Neural cell (in vitro differentiated cells): ENCODE data around the gene CHML. TPM values are rescaled to one million over a fixed set of nuclear protein-coding genes. Genes with fewer than 3 reads are reported as not detected.

ENCODE experiments used
- H2AFZ ChIP-seq: fragments of 200-600, 300-800 bp; sonication (generic), shearing (Covaris generic); 2 replicates; pipeline ENCODE4 v1.6.0; 2014; ENCODE audit warnings: low read depth, mild to moderate bottlenecking, antibody characterized with exemption, low read length, moderate library complexity
- H3F3A ChIP-seq: fragments of 200-600 bp; shearing (Covaris generic); 2 replicates; pipeline ENCODE4 v1.6.1; 2016; ENCODE audit warnings: mild to moderate bottlenecking, moderate library complexity, mixed read lengths, antibody characterized with exemption, low read length; ENCODE audit not compliant: insufficient read depth, poor library complexity, severe bottlenecking
- H3K27ac ChIP-seq: fragments of 200-600, 300-800 bp; sonication (generic), shearing (Covaris generic); 2 replicates; pipeline ENCODE4 v1.5.1; 2014; ENCODE audit warnings: mild to moderate bottlenecking, low read length, moderate library complexity
- H3K27me3 ChIP-seq: fragments of 300-800, 200-600 bp; sonication (generic), shearing (Covaris generic); 2 replicates; pipeline ENCODE4 v1.6.0; 2014; ENCODE audit warnings: mild to moderate bottlenecking, low read depth, low read length, moderate library complexity; ENCODE audit not compliant: insufficient read depth
- H3K36me3 ChIP-seq: fragments of 300-800, 200-600 bp; sonication (generic), shearing (Covaris generic); 2 replicates; pipeline ENCODE4 v1.5.1; 2014; ENCODE audit warnings: mild to moderate bottlenecking, antibody characterized with exemption, low read length, moderate library complexity; ENCODE audit not compliant: insufficient read depth
- H3K4me2 ChIP-seq: fragments of 300-800, 200-600 bp; sonication (generic), shearing (Covaris generic); 2 replicates; pipeline ENCODE4 v1.6.0; 2014; ENCODE audit warnings: mild to moderate bottlenecking, low read length
- H3K4me3 ChIP-seq: fragments of 300-800, 200-600 bp; sonication (generic), shearing (Covaris generic); 2 replicates; pipeline ENCODE4 v1.5.1; 2014; ENCODE audit warnings: mild to moderate bottlenecking, low read length, moderate library complexity
- H3K79me2 ChIP-seq: fragments of 200-600 bp; shearing (Covaris generic); replicated peaks from 2 replicates; pipeline ENCODE4 v1.6.0; 2014; ENCODE audit warnings: mild to moderate bottlenecking, low read length, moderate library complexity; ENCODE audit not compliant: insufficient read depth
- H3K9ac ChIP-seq: fragments of 300-800, 200-600 bp; sonication (generic), shearing (Covaris generic); 2 replicates; pipeline ENCODE4 v1.6.1; 2016; ENCODE audit warnings: mild to moderate bottlenecking, low read length, mixed read lengths
- H3K9me2 ChIP-seq: fragments of 200-600 bp; shearing (Covaris generic); 2 replicates; pipeline ENCODE4 v1.6.1; 2016; ENCODE audit warnings: mild to moderate bottlenecking, low read length, mixed read lengths; ENCODE audit not compliant: insufficient read depth
- H3K9me3 ChIP-seq: fragments of 200-600, 300-800 bp; sonication (generic), shearing (Covaris generic); 2 replicates; pipeline ENCODE4 v1.6.1; 2016; ENCODE audit warnings: mild to moderate bottlenecking, mixed run types, low read length, moderate library complexity, mixed read lengths
- H4K20me1 ChIP-seq: fragments of 200-600 bp; shearing (Covaris generic); 2 replicates; pipeline ENCODE4 v1.6.1; 2016; ENCODE audit warnings: mild to moderate bottlenecking, mixed run types; ENCODE audit not compliant: insufficient read depth
- CTCF ChIP-seq: fragments of 450-650 bp; IDR thresholded peaks from 2 replicates; pipeline ENCODE4 v1.5.1; 2014; ENCODE audit warnings: antibody characterized with exemption, mild to moderate bottlenecking, moderate library complexity; ENCODE audit not compliant: poor library complexity, severe bottlenecking
- EP300 ChIP-seq: fragments of 450-650 bp; conservative IDR thresholded peaks from 2 replicates; pipeline ENCODE4 v1.6.1; 2014; ENCODE audit warnings: antibody characterized with exemption, mild to moderate bottlenecking, moderate library complexity; ENCODE audit not compliant: poor library complexity, severe bottlenecking
- EZH2 ChIP-seq: fragments of 200-600, 300-800 bp; shearing (Covaris generic), sonication (generic); IDR thresholded peaks from 2 replicates; pipeline ENCODE4 v1.6.1; 2014; ENCODE audit warnings: antibody characterized with exemption, low read length, borderline replicate concordance, mild to moderate bottlenecking; ENCODE audit not compliant: insufficient read depth, poor library complexity, severe bottlenecking
- POLR2AphosphoS5 ChIP-seq: IDR thresholded peaks from 2 replicates; pipeline ENCODE4 v1.6.1; 2012
- RAD21 ChIP-seq: fragments of 450-650 bp; conservative IDR thresholded peaks from 2 replicates; pipeline ENCODE4 v1.6.1; 2014; ENCODE audit warnings: antibody characterized with exemption, mild to moderate bottlenecking, moderate library complexity
- REST ChIP-seq: IDR thresholded peaks from 2 replicates; pipeline ENCODE4 v1.6.1; 2012; ENCODE audit warnings: borderline replicate concordance
- SMC3 ChIP-seq: fragments of 450-650 bp; conservative IDR thresholded peaks from 2 replicates; pipeline ENCODE4 v1.6.1; 2014; ENCODE audit warnings: antibody characterized with exemption, mild to moderate bottlenecking, moderate library complexity; ENCODE audit not compliant: poor library complexity
- TAF1 ChIP-seq: IDR thresholded peaks from 2 replicates; pipeline ENCODE4 v1.6.1; 2012; ENCODE audit warnings: low read depth
- polyA plus RNA-seq: library from polyadenylated mRNA; depleted of rRNA; stranded (reverse); fragments of >200 nt; gene quantifications from 2 replicates; pipeline ENCODE4 v1.2.3, GENCODE V29; 2014

The CHML gene
- polyA plus RNA-seq, 1 donor from 2014 or later, result 18.5 TPM

GRCh38 chr1:241677201-241677600, 37.0 kb upstream of the CHML start:
- Histone ChIP-seq H3K9ac (no peak overlapping the region), H3K4me3 (no peak overlapping the region), H3F3A (no peaks in the 10 kb centered on the region), H3K36me3 (no peaks in the 10 kb centered on the region), H3K27me3 (no peaks in the 10 kb centered on the region), H3K79me2 (no peaks in the 10 kb centered on the region), H2AFZ (no peak overlapping the region), H3K9me2 (no peaks in the 10 kb centered on the region), H3K9me3 (no peaks in the 10 kb centered on the region), H3K27ac (no peak overlapping the region), H4K20me1 (no peaks in the 10 kb centered on the region), H3K4me2 (no peak overlapping the region)
- TF ChIP-seq REST, result no peak
- no peak for TF ChIP-seq EZH2
- no peak for TF ChIP-seq POLR2AphosphoS5
- no peak for TF ChIP-seq RAD21
- TF ChIP-seq CTCF, result no peak
- no peak for TF ChIP-seq TAF1

GRCh38 chr1:241675983-241676382, 35.8 kb upstream of the CHML start:
- H3K27me3 ChIP-seq, result no peaks in the 10 kb centered on the region
- no peak for TF ChIP-seq SMC3
- no peak for TF ChIP-seq RAD21
- no peak for TF ChIP-seq POLR2AphosphoS5
- TF ChIP-seq EP300, result no peak
- H2AFZ ChIP-seq, result no peak overlapping the region
- no peak overlapping the region for H3K27ac ChIP-seq
- H3K79me2 ChIP-seq, result no peaks in the 10 kb centered on the region
- no peaks in the 10 kb centered on the region for H4K20me1 ChIP-seq
- no peak overlapping the region for H3K4me3 ChIP-seq
- H3K4me2 ChIP-seq, result no peak overlapping the region
- H3K9ac ChIP-seq, result no peak overlapping the region
- no peaks in the 10 kb centered on the region for H3K9me3 ChIP-seq
- no peaks in the 10 kb centered on the region for H3K36me3 ChIP-seq
- H3F3A ChIP-seq, result no peaks in the 10 kb centered on the region
- H3K9me2 ChIP-seq, result no peaks in the 10 kb centered on the region

- Histone ChIP-seq H3K36me3 (no peaks in the 10 kb centered on the region), H3F3A (no peaks in the 10 kb centered on the region), H3K9me3 (no peaks in the 10 kb centered on the region), H3K27me3 (no peaks in the 10 kb centered on the region), H3K4me3 (no peak overlapping the region), H3K9ac (no peak overlapping the region), H2AFZ (no peak overlapping the region), H3K27ac (no peak overlapping the region), H3K4me2 (no peak overlapping the region), H3K79me2 (no peaks in the 10 kb centered on the region), H4K20me1 (no peaks in the 10 kb centered on the region), H3K9me2 (no peaks in the 10 kb centered on the region)
- TF ChIP-seq SMC3, result no peak
- TF ChIP-seq EP300, result no peak
- TF ChIP-seq TAF1, result no peak
- TF ChIP-seq CTCF, result no peak
- TF ChIP-seq POLR2AphosphoS5, result no peak
- no peak for TF ChIP-seq EZH2
Observed at GRCh38 chr1:241674805-241675384, 34.7 kb upstream of the CHML start.
